Esophagus muscularis mucosa (tissue), 3 donors: ENCODE results near the gene TPH2.

ENCODE experiments used
- CTCF ChIP-seq, 3 experiments: fragments of 200-600 bp in 2 of 3; fragments of 450-650 bp in 1 of 3; sonication (generic) in 2 of 3; IDR thresholded peaks; one replicate each; pipeline ENCODE4 v1.5.1; 2017 to 2019; ENCODE audit warnings: antibody characterized with exemption in 3 of 3, mild to moderate bottlenecking in 2 of 3, moderate library complexity in 1 of 3
- POLR2A ChIP-seq: fragments of 450-650 bp; IDR thresholded peaks from one replicate; pipeline ENCODE4 v1.6.1; 2017; ENCODE audit warnings: antibody characterized with exemption, moderate library complexity, mild to moderate bottlenecking, low read depth
- POLR2AphosphoS5 ChIP-seq, 2 donors: sonication (generic); formaldehyde crosslinking; IDR thresholded peaks; one replicate each; pipeline ENCODE4 v1.6.1; 2017; ENCODE audit warnings: antibody characterized with exemption in 2 of 2

- TF ChIP-seq CTCF (IDR thresholded peaks at IDR 0.05), result no peak
- TF ChIP-seq POLR2A, result no peak
- peak in 1 of 2 donors; percentile 52 for TF ChIP-seq POLR2AphosphoS5 (IDR thresholded peaks at IDR 0.05)
Observed at GRCh38 chr12:71947645-71948105, 9.0 kb downstream of the TPH2 start.
